ENCODE measurements around the gene CDC123. TPM values are rescaled to one million over a fixed set of nuclear protein-coding genes. Genes with fewer than 3 reads are reported as not detected.

Gene CDC123
- total and polyA plus RNA-seq, 2 donors (not counting 3 experiments of a cell fraction or from before 2014, with no cell fraction given), result 65.6 to 106 TPM

DNA sequence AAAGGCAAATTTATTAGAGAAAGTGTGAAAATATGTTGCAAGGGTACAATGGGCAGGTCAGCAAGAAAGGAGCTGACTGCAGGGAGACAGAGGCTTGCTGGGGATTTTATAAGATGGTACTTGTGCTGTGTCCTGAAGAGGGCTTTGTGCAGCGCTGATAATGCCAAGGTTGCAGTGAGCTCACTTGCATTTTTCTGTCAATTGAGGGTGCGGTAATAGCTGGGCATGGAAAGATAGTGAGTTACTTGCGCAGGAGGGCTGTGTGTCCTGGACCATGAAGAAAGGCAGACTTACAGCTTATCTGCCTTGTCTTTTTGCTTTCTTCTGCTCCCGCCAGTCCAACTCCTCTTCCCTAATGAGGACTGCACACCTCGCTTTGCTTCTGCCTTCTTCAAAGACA lies 12.5 kb downstream of the CDC123 start:
- Histone ChIP-seq H3K9me1 (replicated peaks; ENCODE audit: control insufficient read depth, extremely low read depth, insufficient read depth, low read length) (no peaks in the 10 kb centered on the region), H3K9ac (replicated peaks; ENCODE audit: extremely low read depth, insufficient read depth, low read length) (no peak overlapping the region), H3K9me3 (replicated peaks; ENCODE audit: control insufficient read depth, insufficient read depth, low read length) (no peaks in the 10 kb centered on the region), H3K27me3 (ENCODE audit: control insufficient read depth in 2 of 2, insufficient read depth in 2 of 2, low read length in 2 of 2) (no peaks in the 10 kb centered on the region), H3K4me2 (ENCODE audit: insufficient read depth, low read length) (no peak overlapping the region), H2AFZ (ENCODE audit: low read depth, low read length) (no peak overlapping the region), H4K20me1 (replicated peaks; ENCODE audit: control insufficient read depth, extremely low read depth, insufficient read depth, low read length) (no peaks in the 10 kb centered on the region), H3K79me2 (ENCODE audit: control insufficient read depth, insufficient read depth, low read length) (peaks cover 55% of the 10 kb centered on the region), H3K4me3 (replicated peaks in 1 of 3; ENCODE audit: insufficient read depth in 1 of 3, low read depth in 1 of 3, low read length in 3 of 3) (no peak overlapping the region), H3K4me1 (ENCODE audit: control insufficient read depth, extremely low read depth, insufficient read depth, low read length) (no peaks in the 10 kb centered on the region), H3K27ac (ENCODE audit: insufficient read depth, low read depth, low read length) (no peak overlapping the region), H3K36me3 (ENCODE audit: control insufficient read depth in 2 of 2, extremely low read depth in 1 of 2, insufficient read depth in 2 of 2, low read length in 2 of 2) (peaks cover 10 to 26% of the 10 kb centered on the region in 2 experiments)
- ChIA-PET CTCF (no interaction called here), POLR2A (no interaction called here)
- no peak for TF ChIP-seq MYC (IDR thresholded peaks at IDR 0.05; ENCODE audit: low read depth, low read length)
- TF ChIP-seq GATA2 (IDR thresholded peaks at IDR 0.05; ENCODE audit: insufficient read depth, insufficient read length, low read depth, low read length), result no peak
- TF ChIP-seq JUN (IDR thresholded peaks at IDR 0.05; ENCODE audit: borderline replicate concordance, insufficient read depth, insufficient read length, low read depth), result no peak
- TF ChIP-seq, protein P1, sequence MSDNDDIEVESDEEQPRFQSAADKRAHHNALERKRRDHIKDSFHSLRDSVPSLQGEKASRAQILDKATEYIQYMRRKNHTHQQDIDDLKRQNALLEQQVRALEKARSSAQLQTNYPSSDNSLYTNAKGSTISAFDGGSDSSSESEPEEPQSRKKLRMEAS (IDR thresholded peaks at IDR 0.05; ENCODE audit: insufficient read depth, insufficient read length), result no peak
- TF ChIP-seq, protein P2, sequence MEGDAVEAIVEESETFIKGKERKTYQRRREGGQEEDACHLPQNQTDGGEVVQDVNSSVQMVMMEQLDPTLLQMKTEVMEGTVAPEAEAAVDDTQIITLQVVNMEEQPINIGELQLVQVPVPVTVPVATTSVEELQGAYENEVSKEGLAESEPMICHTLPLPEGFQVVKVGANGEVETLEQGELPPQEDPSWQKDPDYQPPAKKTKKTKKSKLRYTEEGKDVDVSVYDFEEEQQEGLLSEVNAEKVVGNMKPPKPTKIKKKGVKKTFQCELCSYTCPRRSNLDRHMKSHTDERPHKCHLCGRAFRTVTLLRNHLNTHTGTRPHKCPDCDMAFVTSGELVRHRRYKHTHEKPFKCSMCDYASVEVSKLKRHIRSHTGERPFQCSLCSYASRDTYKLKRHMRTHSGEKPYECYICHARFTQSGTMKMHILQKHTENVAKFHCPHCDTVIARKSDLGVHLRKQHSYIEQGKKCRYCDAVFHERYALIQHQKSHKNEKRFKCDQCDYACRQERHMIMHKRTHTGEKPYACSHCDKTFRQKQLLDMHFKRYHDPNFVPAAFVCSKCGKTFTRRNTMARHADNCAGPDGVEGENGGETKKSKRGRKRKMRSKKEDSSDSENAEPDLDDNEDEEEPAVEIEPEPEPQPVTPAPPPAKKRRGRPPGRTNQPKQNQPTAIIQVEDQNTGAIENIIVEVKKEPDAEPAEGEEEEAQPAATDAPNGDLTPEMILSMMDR (IDR thresholded peaks at IDR 0.05; ENCODE audit: extremely low read depth in 1 of 2, insufficient read depth in 1 of 2, low read depth in 1 of 2, low read length in 2 of 2), result no peak
- TF ChIP-seq POLR2A (IDR thresholded peaks at IDR 0.05; ENCODE audit: low read depth, low read length), result no peak
- no TSS peak for BruUV-seq (replicated peaks)
- no peak for FAIRE-seq
- intact Hi-C loops (cut with micrococcal nuclease) (no loop called here), dilution Hi-C loops (cut with MboI; ENCODE audit: extremely low pct_ligation_motif_present, low sequenced_read_pairs) (no loop called here)
- DNase-seq (ENCODE audit: low read depth, low spot score), result no peak

DNA sequence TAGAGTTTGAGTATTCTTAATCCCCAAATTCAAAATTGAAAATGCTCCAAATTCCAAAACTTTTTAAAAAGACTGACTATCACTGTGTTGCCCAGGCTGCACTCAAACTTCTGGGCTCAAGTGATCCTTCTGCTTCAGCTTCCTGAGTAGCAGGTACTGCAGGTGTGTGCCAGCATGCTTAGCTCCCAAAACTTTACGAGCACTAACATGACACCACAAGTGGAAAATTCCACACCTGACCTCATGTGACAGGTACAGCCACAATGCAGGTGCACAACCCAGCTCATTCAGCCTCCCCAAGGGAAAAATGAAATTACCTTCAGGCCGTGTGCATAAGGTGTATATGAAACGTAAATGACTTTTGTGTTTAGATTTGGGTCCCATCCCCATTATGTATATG lies 16.5 kb downstream of the CDC123 start:
- intact Hi-C loops (cut with micrococcal nuclease), result no loop called here
- Histone ChIP-seq H3K79me2 (ENCODE audit: control insufficient read depth, insufficient read depth, low read length) (peaks cover 31% of the 10 kb centered on the region), H3K27me3 (ENCODE audit: control insufficient read depth in 2 of 2, insufficient read depth in 2 of 2, low read length in 2 of 2) (no peaks in the 10 kb centered on the region), H3K4me2 (ENCODE audit: insufficient read depth, low read length) (no peak overlapping the region), H3K4me1 (ENCODE audit: control insufficient read depth, extremely low read depth, insufficient read depth, low read length) (peaks cover 6% of the 10 kb centered on the region), H4K20me1 (replicated peaks; ENCODE audit: control insufficient read depth, extremely low read depth, insufficient read depth, low read length) (no peaks in the 10 kb centered on the region), H2AFZ (ENCODE audit: low read depth, low read length) (no peak overlapping the region), H3K9me3 (replicated peaks; ENCODE audit: control insufficient read depth, insufficient read depth, low read length) (no peaks in the 10 kb centered on the region), H3K36me3 (ENCODE audit: control insufficient read depth in 2 of 2, extremely low read depth in 1 of 2, insufficient read depth in 2 of 2, low read length in 2 of 2) (peaks cover 12 to 32% of the 10 kb centered on the region in 2 experiments), H3K9me1 (replicated peaks; ENCODE audit: control insufficient read depth, extremely low read depth, insufficient read depth, low read length) (no peaks in the 10 kb centered on the region), H3K4me3 (replicated peaks in 1 of 3; ENCODE audit: insufficient read depth in 1 of 3, low read depth in 1 of 3, low read length in 3 of 3) (no peak overlapping the region), H3K9ac (replicated peaks; ENCODE audit: extremely low read depth, insufficient read depth, low read length) (no peak overlapping the region), H3K27ac (ENCODE audit: insufficient read depth, low read depth, low read length) (no peak overlapping the region)
- dilution Hi-C loops (cut with MboI; ENCODE audit: extremely low pct_ligation_motif_present, low sequenced_read_pairs), result no loop called here
- no peak for TF ChIP-seq EZH2 (IDR thresholded peaks at IDR 0.05; ENCODE audit: borderline replicate concordance, low read depth, low read length, severe bottlenecking)
- TF ChIP-seq FOS (IDR thresholded peaks at IDR 0.05; ENCODE audit: borderline replicate concordance, insufficient read depth, low read length), result no peak
- TF ChIP-seq JUN (IDR thresholded peaks at IDR 0.05; ENCODE audit: borderline replicate concordance, insufficient read depth, insufficient read length, low read depth), result no peak
- no peak for TF ChIP-seq POLR2A (IDR thresholded peaks at IDR 0.05; ENCODE audit: low read depth, low read length)
- TF ChIP-seq, protein P2 (IDR thresholded peaks at IDR 0.05; ENCODE audit: extremely low read depth in 1 of 2, insufficient read depth in 1 of 2, low read depth in 1 of 2, low read length in 2 of 2), result no peak
- TF ChIP-seq POLR2AphosphoS5 (IDR thresholded peaks at IDR 0.05; ENCODE audit: insufficient read depth, low read depth, low read length), result no peak
- no peak for TF ChIP-seq GATA2 (IDR thresholded peaks at IDR 0.05; ENCODE audit: insufficient read depth, insufficient read length, low read depth, low read length)
- TF ChIP-seq MYC (IDR thresholded peaks at IDR 0.05; ENCODE audit: low read depth, low read length), result no peak
- TF ChIP-seq, protein P1 (IDR thresholded peaks at IDR 0.05; ENCODE audit: insufficient read depth, insufficient read length), result no peak
- no TSS peak for BruUV-seq (replicated peaks)
- CTCF ChIA-PET, result no interaction called here
- FAIRE-seq, result no peak
- POLR2A ChIA-PET, result no interaction called here
- DNase-seq (ENCODE audit: low read depth, low spot score), result no peak

Data from endothelial cell of umbilical vein (primary cell).